Activated CD4-positive, alpha-beta memory T cell treated with anti-CD3 and anti-CD28 coated beads, Interleukin-2, amount 10 ng/mL, durations not matched to agents 7 days and 5 days (primary cell): ENCODE measurements around the gene FBXO41. TPM values are rescaled to one million over a fixed set of nuclear protein-coding genes. Genes with fewer than 3 reads are reported as not detected.

Source experiments
- CTCF ChIA-PET: fragments of 350-600 bp; sonication (Branson Sonifier 250); formaldehyde crosslinking; loops from one replicate; lab custom pipeline; 2021; ENCODE audit warnings: antibody characterized with exemption, inconsistent platforms; lab: Charles Lee
- POLR2A ChIA-PET: fragments of 350-600 bp; sonication (Branson Sonifier 250); formaldehyde crosslinking; loops from one replicate; lab custom pipeline; 2021; ENCODE audit warnings: antibody characterized with exemption; lab: Charles Lee
- DNase-seq: peaks from one replicate; pipeline ENCODE4 v3.0.0-alpha.2; 2020
- H3K27ac Mint-ChIP-seq: one replicate; pipeline ENCODE4 v1.8.0; 2021; ENCODE audit warnings: mild to moderate bottlenecking, mixed read lengths
- H3K27me3 Mint-ChIP-seq: one replicate; pipeline ENCODE4 v1.8.0; 2021; ENCODE audit warnings: mixed read lengths
- H3K36me3 Mint-ChIP-seq: one replicate; pipeline ENCODE4 v1.8.0; 2021; ENCODE audit warnings: low read depth, mixed read lengths
- H3K4me1 Mint-ChIP-seq: one replicate; pipeline ENCODE4 v1.8.0; 2021; ENCODE audit warnings: mixed read lengths
- H3K4me3 Mint-ChIP-seq: one replicate; pipeline ENCODE4 v1.8.0; 2021; ENCODE audit warnings: mild to moderate bottlenecking, mixed read lengths
- H3K9me3 Mint-ChIP-seq: one replicate; pipeline ENCODE4 v1.8.0; 2021; ENCODE audit warnings: mixed read lengths
- total RNA-seq, 2 experiments: library from RNA; stranded (reverse); gene quantifications; one replicate each; pipeline ENCODE4 v1.2.3, GENCODE V29; 2021

The FBXO41 gene
- total RNA-seq, 2 experiments from 2014 or later, result 12.0 to 13.3 TPM

DNA sequence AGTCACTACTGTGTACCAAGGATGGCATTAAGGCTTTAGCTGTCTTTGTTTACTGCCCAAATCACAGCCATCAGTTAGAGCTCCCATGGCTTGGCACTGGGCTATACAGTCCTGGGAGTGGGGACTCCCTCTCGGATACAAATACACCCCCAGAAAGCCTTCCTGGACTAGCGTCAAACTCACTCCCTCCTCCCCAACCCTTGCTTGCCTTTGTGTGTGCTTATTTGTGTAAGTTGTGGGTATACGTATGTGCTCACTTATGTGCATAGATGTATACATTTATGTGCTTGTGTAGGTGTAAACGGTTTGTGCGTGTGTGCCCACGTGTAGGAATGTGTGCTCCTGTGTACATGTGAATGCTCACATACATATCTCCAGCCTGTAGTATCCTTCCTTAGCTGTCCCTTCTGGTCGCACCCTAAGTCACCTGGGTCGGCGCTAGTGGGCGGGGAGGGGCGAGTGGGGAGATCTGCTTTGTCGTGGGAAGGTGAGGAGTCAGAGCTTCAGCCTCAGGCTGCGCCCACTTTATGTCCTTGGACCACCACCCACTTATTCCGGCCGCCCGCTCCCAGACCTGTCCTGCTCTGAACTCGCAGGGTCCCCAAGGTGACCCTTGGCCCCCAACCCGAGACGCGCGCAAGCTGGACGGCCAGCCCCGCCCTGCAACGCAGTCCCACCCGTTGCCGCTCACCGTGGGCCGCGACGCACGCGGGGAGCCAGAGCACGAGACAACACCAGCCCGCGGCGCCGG is 51.7 kb downstream of the FBXO41 start:
- no peaks in the 10 kb centered on the region for H3K9me3 Mint-ChIP-seq
- H3K27ac Mint-ChIP-seq, result peak overlapping the region; percentile 53
- ChIA-PET CTCF (interaction anchor here (0.6 to 8.0 kb wide), 8 partner anchors 12 to 153 kb away, joined by 3 to 50 read pairs (median 6); partner anchors contain the start of genes ALMS1 and SMYD5), POLR2A (interaction anchor here (0.8 to 3.8 kb wide), 18 partner anchors 9 to 966 kb away, joined by 3 to 25 read pairs (median 7); partner anchors contain the start of genes ALMS1, FBXO41, MTHFD2 and SFXN5)
- H3K4me1 Mint-ChIP-seq, result peaks cover 32% of the 10 kb centered on the region
- H3K27me3 Mint-ChIP-seq, result no peaks in the 10 kb centered on the region
- peak; percentile 50 for DNase-seq
- H3K4me3 Mint-ChIP-seq, result peak overlapping the region; percentile 86
- H3K36me3 Mint-ChIP-seq, result peaks cover 12% of the 10 kb centered on the region

DNA sequence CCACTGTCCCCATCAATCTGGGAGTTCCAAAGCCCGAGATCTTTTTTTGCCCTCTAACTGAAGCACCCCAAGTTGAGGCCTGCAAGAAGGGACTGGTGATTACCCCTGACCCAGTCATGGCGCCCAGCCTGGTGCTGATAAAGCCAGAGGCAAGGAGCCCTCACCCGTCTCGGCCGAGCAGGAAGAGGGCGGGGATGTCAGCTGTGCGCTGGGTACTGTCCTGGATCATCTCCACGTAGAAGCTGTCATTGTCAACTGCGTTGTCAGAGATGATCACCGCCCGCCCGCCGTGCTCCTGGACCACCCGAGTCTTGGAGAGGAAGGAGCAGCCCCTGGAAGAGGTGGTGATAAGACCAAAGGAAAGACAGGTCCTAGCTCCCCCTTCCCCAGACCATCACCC is 55.6 kb downstream of the FBXO41 start:
- Mint-ChIP-seq H3K27me3 (no peaks in the 10 kb centered on the region), H3K9me3 (no peaks in the 10 kb centered on the region), H3K4me1 (peaks cover 19% of the 10 kb centered on the region), H3K36me3 (no peaks in the 10 kb centered on the region), H3K27ac (no peak overlapping the region), H3K4me3 (no peak overlapping the region)
- no peak for DNase-seq
- ChIA-PET CTCF (interaction anchor here (1.2 to 1.4 kb wide), 2 partner anchors 10 to 16 kb away, joined by 4 to 5 read pairs; no protein-coding TSS in a partner anchor), POLR2A (interaction anchor here (0.9 to 1.1 kb wide), 2 partner anchors 13 to 40 kb away, joined by 3 to 4 read pairs; no protein-coding TSS in a partner anchor)

DNA sequence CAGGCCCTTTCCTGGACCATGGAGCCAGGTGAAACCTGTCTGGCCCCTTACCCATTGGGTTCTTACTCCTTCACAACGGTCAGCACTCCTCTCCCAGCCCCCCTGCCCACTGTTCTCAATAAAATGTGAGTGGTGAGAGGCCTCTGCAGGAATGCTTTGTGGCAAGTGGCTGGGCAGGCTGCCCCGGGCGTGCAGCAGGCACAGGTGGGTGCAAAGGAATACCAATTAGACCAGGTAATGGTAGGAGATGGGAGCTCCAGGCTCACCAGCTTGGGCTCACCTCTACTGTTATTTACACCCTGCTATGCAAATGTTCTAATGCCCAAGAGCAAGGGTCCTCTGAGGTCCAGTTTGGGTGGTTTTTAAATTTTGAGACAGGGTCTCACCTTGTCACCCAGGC is 57.2 kb downstream of the FBXO41 start:
- DNase-seq, result no peak
- POLR2A ChIA-PET, result no interaction called here
- Mint-ChIP-seq H3K27ac (no peak overlapping the region), H3K9me3 (no peaks in the 10 kb centered on the region), H3K36me3 (no peaks in the 10 kb centered on the region), H3K27me3 (no peaks in the 10 kb centered on the region), H3K4me3 (no peak overlapping the region), H3K4me1 (peaks cover 14% of the 10 kb centered on the region)
- CTCF ChIA-PET, result interaction anchor here (1.8 kb wide), 1 partner anchor 14 kb away, joined by 7 read pairs; no protein-coding TSS in a partner anchor

DNA sequence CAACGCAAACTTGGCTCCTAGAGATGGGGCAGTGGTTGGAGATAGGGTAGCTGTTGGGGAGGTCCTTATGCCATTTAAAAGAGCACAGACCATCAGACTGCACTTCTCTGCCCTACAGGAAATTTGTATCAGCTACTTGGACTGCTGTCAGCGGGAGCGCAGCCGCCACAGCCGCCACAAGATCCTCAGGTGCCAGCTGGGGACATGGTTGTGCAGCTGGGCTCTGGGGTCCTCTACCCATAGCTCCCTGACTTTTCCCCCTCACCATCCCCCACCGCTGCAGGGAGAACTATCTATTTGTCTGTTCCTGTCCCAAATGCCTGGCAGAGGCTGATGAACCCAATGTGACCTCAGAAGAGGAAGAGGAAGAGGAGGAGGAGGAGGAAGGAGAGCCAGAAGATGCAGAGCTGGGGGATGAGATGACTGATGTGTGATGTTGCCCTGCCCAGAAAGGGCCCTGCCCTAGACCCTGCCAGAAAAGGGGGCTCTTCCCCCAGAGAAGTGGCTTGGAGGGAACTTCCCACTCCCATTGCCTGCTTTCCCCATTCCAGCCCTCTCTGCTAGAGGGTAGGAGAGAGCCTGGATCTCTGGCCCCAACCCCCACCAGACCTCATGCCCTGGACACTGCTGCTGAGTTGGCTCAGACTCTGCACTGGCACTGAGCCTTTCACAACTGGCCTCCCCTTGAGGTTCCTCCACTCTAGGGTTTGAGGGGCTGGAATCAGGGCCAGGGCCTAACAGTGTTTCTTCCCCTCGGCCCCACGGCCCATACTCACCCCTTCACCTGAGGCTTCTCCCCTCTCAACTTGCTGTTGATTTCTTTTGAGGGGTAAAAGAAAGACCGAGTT is 58.5 kb downstream of the FBXO41 start:
- Mint-ChIP-seq H3K36me3 (no peaks in the 10 kb centered on the region), H3K4me1 (peaks cover 10% of the 10 kb centered on the region), H3K4me3 (no peak overlapping the region), H3K27me3 (no peaks in the 10 kb centered on the region), H3K9me3 (no peaks in the 10 kb centered on the region), H3K27ac (no peak overlapping the region)
- ChIA-PET POLR2A (interaction anchor here (1.2 to 4.6 kb wide), 2 partner anchors 8 to 13 kb away, joined by 4 to 22 read pairs; partner anchors contain the start of genes CCT7 and PRADC1), CTCF (interaction anchor here (1.0 kb wide), 1 partner anchor 8 kb away, joined by 3 read pairs; the partner anchor contains the start of gene CCT7)
- DNase-seq, result no peak

DNA sequence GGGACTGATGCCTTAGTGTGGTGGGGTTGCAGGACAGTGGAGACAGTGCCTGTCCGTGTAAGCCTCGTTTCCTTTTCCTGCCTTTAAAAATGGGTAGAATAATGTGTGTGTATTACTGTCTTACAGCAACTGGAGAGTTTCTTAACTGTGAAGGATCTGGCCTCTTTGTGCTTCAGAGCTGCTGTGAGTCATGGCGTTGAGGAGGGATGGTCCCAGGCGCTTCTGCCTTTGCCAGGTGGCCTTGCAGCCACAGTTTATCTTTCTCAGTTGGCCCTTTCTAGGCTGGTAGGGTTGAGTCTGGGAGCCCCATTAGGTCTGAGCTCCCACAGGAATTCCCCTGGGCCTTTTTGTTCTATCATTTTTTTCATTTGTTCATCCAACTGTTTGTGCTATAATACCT is 60.5 kb downstream of the FBXO41 start:
- CTCF ChIA-PET, result interaction anchor here (0.7 to 0.9 kb wide), 2 partner anchors 11 to 67 kb away, joined by 4 read pairs; no protein-coding TSS in a partner anchor
- Mint-ChIP-seq H3K36me3 (no peaks in the 10 kb centered on the region), H3K9me3 (no peaks in the 10 kb centered on the region), H3K4me3 (no peak overlapping the region), H3K4me1 (peaks cover 9% of the 10 kb centered on the region), H3K27ac (no peak overlapping the region), H3K27me3 (no peaks in the 10 kb centered on the region)
- DNase-seq, result no peak
- POLR2A ChIA-PET, result interaction anchor here (4.6 kb wide), 1 partner anchor 9 kb away, joined by 22 read pairs; the partner anchor contains the start of genes CCT7 and PRADC1

DNA sequence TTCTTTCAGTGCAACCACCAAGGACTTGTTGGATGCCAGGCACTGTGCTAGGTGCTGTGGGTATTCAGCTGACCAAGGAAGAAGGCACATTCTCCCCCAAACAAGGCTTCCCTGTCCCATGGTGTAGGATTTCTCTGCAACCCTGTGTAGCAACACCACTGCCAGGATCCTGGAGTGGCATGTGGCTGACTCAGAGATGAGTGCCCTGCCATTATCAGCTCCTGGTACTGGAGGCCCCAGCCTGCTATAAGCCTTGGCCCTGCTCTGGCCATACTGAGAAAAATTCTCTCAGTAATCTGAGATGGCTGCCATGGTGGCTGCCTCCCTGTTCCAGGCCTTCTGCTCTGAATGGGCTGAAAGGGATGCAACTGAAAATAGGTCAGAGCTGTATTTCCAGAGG is 66.0 kb downstream of the FBXO41 start:
- POLR2A ChIA-PET, result interaction anchor here (1.2 kb wide), 1 partner anchor 15 kb away, joined by 3 read pairs; the partner anchor contains the start of gene PRADC1
- Mint-ChIP-seq H3K27ac (no peak overlapping the region), H3K36me3 (no peaks in the 10 kb centered on the region), H3K9me3 (no peaks in the 10 kb centered on the region), H3K4me3 (no peak overlapping the region), H3K27me3 (no peaks in the 10 kb centered on the region), H3K4me1 (peaks cover 23% of the 10 kb centered on the region)
- no peak for DNase-seq
- CTCF ChIA-PET, result interaction anchor here (0.8 to 1.1 kb wide), 2 partner anchors 11 kb away, joined by 4 read pairs; no protein-coding TSS in a partner anchor

DNA sequence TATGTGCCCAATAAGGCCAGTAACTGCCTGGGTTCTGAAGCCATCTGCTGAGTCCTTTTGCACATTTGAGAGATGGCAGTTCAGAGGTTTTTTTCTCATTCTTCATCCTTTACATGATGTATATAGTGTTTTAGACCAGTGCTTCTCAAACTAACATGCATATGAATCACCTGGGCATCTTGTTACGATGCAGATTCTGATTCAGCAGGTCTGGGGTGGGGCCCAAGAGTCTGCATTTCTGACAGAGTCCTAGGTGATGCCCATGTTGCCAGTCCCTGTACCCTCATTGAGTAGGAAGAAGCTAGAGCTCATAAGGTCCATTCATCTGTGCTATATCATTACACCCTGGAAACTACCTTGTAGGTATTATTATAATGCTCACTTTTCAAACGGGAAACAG is 66.5 kb downstream of the FBXO41 start:
- DNase-seq, result no peak
- peaks cover 27% of the 10 kb centered on the region for H3K4me1 Mint-ChIP-seq
- ChIA-PET CTCF (interaction anchor here (0.8 to 1.3 kb wide), 3 partner anchors 11 to 40 kb away, joined by 3 to 4 read pairs (median 4); no protein-coding TSS in a partner anchor), POLR2A (interaction anchor here (1.4 kb wide), 1 partner anchor 16 kb away, joined by 3 read pairs; the partner anchor contains the start of genes CCT7 and PRADC1)
- H3K27me3 Mint-ChIP-seq, result no peaks in the 10 kb centered on the region
- H3K9me3 Mint-ChIP-seq, result no peaks in the 10 kb centered on the region
- no peaks in the 10 kb centered on the region for H3K36me3 Mint-ChIP-seq
- H3K27ac Mint-ChIP-seq, result no peak overlapping the region
- no peak overlapping the region for H3K4me3 Mint-ChIP-seq

DNA sequence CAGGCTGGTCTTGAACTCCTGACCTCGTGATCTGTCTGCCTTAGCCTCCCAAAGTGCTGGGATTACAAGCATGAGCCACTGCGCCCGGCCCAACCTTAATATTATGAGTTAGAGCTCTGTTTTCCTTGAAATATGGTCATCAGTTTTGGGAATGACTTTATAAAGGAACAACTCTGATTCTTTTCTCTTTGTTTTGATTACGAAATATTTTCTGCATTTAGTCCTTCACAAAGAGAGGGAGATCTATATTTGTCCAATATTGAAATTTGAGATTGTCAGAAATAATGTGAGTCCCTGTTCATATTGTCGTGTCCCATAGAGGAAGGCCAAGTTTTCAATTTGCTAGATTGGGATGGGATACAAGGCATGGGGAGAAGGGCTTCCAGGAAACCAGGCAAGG is 67.1 kb downstream of the FBXO41 start:
- CTCF ChIA-PET, result interaction anchor here (1.3 kb wide), 1 partner anchor 40 kb away, joined by 3 read pairs; no protein-coding TSS in a partner anchor
- Mint-ChIP-seq H3K9me3 (no peaks in the 10 kb centered on the region), H3K36me3 (no peaks in the 10 kb centered on the region), H3K27me3 (no peaks in the 10 kb centered on the region), H3K4me3 (no peak overlapping the region), H3K4me1 (peaks cover 31% of the 10 kb centered on the region), H3K27ac (no peak overlapping the region)
- POLR2A ChIA-PET, result interaction anchor here (1.4 kb wide), 1 partner anchor 16 kb away, joined by 3 read pairs; the partner anchor contains the start of genes CCT7 and PRADC1
- DNase-seq, result no peak

DNA sequence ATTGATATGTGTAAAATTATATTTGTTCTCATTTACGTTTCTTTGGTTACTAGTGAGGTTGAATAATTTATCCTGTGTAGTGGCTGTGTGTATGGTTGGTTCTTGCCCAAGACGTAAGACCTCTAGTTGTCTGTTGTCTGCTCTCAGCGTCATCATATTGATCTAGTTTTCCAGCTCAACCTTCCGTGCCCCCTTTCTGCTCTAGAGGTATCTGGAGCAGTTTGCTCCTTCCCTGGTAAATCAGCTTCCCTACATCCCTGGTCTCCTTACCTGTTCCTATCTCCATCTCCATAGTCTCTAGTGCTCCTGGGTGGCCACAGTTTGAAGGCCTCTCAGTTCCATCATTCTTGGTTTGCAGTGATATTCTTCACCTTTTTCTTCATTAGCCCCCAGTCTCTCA is 69.0 kb downstream of the FBXO41 start:
- peaks cover 2% of the 10 kb centered on the region for H3K27me3 Mint-ChIP-seq
- no peak overlapping the region for H3K27ac Mint-ChIP-seq
- no peaks in the 10 kb centered on the region for H3K36me3 Mint-ChIP-seq
- peak overlapping the region; percentile 76 for H3K4me3 Mint-ChIP-seq
- peaks cover 31% of the 10 kb centered on the region for H3K4me1 Mint-ChIP-seq
- no peak for DNase-seq
- no peaks in the 10 kb centered on the region for H3K9me3 Mint-ChIP-seq
- POLR2A ChIA-PET, result interaction anchor here (1.0 to 1.7 kb wide), 2 partner anchors 13 to 19 kb away, joined by 4 to 16 read pairs; partner anchors contain the start of genes CCT7 and PRADC1
- CTCF ChIA-PET, result interaction anchor here (0.9 kb wide), 1 partner anchor 18 kb away, joined by 5 read pairs; the partner anchor contains the start of gene PRADC1

DNA sequence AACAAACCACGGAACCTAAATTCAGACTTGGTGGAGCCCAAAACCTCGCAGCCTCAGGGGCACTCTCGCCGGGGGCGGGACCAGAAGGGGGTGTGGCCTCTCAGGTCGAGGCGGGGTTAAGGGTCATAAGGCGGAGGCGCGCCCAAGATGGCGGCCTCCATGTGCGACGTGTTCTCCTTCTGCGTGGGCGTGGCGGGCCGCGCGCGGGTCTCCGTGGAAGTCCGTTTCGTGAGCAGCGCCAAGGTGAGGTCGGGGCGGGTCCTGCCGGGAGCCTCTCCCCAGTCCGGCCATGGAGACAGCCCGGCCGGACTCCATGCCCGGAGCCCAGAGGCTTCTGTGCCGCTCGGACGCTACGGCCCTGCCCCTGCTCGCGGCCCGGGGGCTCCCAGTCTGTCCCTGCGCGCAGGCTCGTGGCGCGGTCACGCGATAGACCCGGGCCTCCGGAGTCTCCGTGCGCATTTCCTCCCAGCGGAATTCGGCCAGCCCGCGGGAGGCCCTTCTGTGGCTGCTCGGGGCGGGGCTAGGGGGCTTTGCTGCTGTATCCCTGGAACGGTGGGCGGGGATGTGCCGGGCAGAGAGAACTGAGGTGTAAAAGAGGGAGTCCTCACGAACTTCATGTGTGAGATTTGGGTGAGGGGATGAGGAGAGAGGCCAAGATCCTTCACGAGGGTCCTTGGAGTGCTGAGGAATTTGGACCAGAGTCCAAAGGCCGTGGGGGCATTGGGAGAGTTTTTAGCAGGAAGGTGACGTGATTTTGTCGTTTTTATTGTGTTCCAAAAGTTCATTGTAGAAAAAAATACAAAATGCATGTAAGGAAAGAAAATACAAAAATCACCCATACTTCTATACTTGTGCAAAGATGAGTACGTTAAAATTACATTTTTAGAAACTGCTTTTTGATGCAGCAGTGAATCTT is 69.9 kb downstream of the FBXO41 start, which contains the start of gene SMYD5:
Gene SMYD5, plus strand, starts transcription at position 126 of the 916 bp plus-strand sequence. Its CDS starts 22 bp downstream, at position 148.
- peak; percentile 93 for DNase-seq
- ChIA-PET CTCF (interaction anchor here (0.9 to 2.9 kb wide), 6 partner anchors 13 to 100 kb away, joined by 4 to 50 read pairs (median 6); partner anchors contain the start of genes CCT7 and PRADC1), POLR2A (interaction anchor here (1.0 to 2.2 kb wide), 3 partner anchors 14 to 20 kb away, joined by 4 to 18 read pairs (median 16); partner anchors contain the start of genes CCT7 and PRADC1)
- H3K9me3 Mint-ChIP-seq, result no peaks in the 10 kb centered on the region
- H3K27me3 Mint-ChIP-seq, result peaks cover 2% of the 10 kb centered on the region
- no peaks in the 10 kb centered on the region for H3K36me3 Mint-ChIP-seq
- H3K27ac Mint-ChIP-seq, result peak within 1 kb of the TSS; percentile 72
- peaks cover 31% of the 10 kb centered on the region for H3K4me1 Mint-ChIP-seq
- H3K4me3 Mint-ChIP-seq, result peak within 1 kb of the TSS; percentile 76
